NCI-H82 treated with DMSO at 0.1 percent for 48 hours (cell line): Measurements from ENCODE around the gene SLC25A11.
A peak's percentile ranks its signal among the peaks of the same experiment; 100 is the strongest.

Experiments
- DNase-seq: peaks from one replicate; lab custom pipeline; 2025; ENCODE audit not compliant: unreplicated experiment; lab: John Stamatoyannopoulos, UW

The SLC25A11 gene

DNA sequence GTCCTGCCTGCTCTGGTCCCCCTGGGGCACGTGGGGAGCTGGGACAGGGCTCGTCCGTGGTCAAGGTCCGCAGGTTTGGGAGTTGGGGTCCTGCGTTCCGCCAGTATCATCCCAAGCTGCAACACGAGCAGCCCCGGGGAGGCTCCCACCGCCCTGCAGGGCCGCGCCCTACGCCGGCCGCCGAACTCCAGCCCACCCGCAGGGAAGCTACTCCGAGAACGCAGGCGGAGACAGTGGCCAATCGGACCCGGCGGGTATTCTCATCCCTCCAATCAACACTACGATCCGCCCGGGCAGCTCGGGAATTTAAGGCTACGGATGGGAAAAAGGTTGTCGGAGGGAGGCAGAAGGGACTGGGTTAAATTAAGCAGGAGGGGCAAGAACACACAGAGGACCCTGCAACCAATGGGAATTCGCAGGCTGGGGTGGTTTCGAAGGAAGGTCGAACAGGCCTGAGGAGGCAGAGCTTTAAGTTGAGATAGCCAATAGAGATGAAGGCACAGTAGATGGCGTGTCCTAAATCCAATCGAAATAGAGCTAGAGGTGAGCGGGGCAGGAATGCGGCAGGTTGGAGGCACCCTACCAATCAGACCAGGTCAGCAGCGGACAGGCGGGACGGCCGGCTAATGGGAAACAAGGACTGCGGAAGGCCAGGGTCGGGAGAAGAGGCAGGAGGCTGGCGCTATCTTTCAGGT lies 27.1 kb upstream of the SLC25A11 start:
- peak; percentile 100 for DNase-seq

DNA sequence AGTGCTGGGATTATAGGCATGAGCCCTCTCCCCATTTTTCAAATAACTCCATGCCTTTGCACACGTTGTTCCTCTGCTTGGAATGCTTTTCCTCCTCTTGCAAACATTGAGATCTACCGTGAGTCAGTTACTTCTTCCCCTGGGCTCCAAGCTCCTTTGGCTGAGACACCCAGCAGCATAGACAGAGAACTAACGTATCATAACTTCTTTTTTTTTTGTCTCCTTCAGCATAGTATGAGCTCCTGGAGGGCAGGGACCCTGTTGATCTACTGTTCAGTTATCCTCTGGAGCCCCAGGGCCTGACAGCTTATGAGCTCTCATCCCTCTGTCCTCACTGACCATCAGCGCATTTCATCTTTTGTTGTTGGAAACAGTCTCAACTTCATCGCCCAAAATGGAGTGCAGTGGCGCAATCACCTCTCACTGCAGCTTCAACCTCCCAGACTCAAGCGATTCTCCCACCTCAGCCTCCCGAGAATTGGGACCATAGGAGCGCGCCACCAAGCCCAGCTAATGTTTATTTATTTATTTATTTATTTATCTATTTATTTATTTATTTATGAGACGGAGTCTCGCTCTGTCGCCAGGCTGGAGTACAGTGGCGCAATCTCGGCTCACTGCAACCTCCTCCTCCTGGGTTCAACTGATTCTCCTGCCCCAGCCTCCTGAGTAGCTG lies 25.6 kb upstream of the SLC25A11 start:
- no peak for DNase-seq

DNA sequence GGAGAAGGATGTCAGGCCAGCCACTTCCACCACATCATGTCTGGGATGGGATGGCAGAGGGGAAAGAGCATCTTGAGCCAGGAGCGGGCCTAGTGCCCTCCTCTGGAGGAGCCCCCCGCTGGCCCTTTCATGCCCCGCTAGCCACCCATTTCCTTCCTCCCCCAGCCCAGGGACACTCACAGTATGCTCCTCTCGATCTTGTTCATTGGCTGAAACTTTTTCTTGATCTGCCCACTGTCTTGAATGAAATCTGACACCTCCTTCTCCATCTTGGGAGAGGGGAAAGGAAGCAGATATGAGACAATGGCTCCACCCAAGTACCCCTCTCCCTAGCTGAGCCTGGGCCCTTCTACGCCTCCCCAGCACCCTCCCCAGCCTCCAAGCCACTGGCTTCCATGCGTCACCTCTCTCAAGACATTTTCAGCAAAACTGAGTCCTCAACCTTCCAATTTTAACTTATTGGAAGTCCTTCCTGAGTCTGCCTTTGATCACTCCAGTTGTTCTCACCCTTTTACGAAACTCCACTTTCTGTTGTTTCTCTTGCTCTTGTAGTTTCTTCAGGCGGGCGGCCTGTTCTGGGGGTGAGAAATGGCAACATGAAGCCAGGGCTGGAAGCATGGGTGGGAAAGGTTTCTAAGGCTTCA lies 20.6 kb upstream of the SLC25A11 start:
- DNase-seq: no peak

DNA sequence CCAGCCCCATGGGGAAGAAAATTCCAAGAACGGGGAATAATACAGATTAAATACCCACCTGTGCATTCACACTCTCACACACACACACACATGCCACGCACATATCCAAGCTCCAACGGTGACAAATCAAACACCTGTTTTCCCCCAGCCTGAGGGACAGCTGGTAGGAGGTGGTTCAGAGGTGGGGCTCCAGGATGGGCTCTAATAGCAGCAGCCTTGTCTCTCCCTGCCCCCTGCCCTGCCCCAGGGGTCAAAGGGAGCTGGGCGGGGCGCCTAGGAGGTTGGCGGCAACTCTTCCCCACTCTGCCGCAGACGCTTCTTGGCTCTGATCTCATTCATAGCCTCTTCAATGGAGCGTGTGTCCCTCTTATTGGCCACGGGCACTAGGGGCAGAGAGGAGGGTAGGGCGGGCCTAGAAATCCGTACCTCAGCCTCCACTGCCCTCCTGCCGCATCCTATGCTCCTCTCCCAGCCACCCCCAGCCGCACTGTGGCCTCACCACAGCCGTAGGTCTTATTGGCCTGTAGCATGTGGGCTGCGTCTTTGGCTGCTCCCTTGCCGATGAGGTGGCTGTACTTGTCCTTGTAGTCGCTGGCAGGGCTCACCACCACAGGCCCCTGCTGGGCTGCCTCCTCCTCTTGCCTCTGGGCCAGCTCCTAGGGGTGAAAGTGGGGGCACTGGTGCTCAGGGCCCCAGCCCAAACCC lies 19.6 kb upstream of the SLC25A11 start:
- no peak for DNase-seq

DNA sequence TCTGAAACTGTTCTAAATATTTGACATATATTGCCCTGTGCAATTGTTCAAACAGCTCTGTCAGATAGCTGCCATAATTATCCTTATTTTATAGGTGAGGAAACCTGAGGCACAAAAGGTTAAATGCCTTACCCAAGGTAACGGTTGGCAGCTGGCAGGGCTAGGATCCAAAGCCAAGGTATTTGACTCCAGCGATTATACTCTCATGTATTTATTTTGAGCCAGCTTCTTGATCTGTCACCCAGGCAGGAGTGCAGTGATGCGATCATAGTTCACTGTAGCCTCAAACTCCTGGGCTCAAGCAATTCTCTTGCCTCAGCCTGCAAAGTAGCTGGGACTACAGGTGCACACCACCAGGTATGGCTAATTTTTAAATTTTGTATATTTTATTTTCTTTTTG lies 18.3 kb upstream of the SLC25A11 start:
- no peak for DNase-seq

DNA sequence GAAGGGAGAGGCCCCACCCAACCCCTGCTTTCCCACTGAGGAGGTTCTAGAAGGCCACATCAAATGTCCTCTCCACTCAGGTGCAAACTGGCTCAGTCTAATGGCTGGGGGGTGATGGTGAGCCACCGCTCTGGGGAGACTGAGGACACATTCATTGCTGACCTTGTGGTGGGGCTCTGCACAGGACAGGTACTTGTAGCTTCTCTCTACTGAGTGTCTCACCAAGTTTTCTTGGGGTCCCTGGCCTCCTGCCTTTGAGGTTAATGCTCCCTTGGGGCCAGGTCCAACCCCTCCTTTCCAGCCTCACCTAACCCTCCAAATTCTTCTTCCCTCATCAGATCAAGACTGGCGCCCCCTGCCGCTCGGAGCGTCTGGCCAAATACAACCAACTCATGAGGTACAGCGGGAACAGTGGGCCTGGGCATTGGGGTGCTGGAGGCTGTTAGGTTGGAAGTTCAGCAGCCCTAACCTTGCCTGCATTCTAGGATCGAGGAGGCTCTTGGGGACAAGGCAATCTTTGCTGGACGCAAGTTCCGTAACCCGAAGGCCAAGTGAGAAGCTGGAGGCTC lies 16.7 kb upstream of the SLC25A11 start:
- DNase-seq: no peak

DNA sequence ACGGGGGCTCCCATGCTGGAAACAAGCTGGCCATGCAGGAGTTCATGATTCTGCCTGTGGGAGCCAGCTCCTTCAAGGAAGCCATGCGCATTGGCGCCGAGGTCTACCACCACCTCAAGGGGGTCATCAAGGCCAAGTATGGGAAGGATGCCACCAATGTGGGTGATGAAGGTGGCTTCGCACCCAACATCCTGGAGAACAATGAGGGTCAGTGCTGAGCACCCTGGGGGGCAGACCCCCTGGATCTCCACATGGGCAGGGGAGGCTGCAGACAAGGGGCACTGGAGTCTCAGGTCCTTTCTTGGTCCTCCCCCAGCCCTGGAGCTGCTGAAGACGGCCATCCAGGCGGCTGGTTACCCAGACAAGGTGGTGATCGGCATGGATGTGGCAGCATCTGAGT lies 15.2 kb upstream of the SLC25A11 start:
- DNase-seq: no peak

DNA sequence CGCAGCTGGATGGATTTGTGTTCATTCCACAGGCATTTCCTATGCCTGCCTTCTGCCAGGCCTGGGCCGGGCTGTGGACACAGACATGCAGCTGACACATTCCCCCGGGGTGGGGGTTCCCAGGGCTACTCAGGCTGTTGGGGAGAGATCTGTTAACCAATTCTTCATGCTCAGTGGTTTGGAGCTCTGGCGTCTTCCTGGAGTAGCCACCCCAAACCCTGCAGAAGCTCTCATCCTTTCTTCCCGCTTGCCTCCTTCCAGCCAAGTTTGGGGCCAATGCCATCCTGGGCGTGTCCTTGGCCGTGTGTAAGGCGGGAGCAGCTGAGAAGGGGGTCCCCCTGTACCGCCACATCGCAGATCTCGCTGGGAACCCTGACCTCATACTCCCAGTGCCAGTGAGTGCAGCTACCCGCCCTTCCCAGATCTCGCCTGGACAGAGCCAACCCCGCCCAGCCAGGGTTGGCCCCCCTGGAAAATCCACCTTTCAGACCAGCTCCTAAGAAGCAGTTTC lies 13.7 kb upstream of the SLC25A11 start:
- no peak for DNase-seq

DNA sequence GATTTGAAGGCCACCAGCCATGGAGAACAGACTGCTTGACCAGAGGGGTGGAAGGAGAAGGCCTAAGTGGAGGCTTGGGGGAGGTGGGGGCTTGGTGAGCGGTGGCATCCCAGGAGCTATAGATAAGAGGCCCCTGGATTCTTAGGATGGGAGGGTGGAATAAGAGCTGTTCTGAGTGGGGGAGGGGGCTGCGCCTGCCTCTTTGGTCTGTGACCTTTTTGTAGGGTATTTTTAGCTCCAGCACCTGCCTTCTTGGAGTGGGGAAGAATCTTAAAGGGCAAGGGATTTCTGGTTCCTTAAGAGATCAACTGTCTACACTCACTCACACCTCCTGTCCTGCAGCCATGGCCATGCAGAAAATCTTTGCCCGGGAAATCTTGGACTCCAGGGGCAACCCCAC lies 11.6 kb upstream of the SLC25A11 start:
- DNase-seq: no peak

DNA sequence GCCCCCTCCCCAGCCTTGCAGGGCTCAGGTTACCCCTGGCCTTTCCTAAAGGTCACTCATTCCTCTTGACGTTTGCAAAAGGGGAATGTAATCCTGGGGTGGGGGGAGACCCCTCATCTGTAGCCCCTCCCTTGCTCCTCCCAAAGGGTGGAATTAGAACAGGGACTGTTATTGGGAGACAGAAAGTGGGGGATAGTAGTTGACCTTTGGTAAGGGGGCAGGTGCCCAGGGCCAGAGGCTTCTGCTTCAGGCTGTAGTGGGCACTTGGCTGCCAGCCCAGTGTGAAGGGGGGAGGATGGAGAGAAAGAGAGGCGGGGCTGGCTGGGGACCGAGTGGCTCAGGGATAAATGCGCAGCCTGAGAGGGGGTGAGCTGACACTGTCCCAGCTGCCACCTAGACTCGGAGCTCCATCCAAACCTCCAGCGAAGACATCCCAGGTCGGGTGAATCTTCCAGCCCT lies 10.9 kb upstream of the SLC25A11 start, which contains the start of gene ENO3:
TSS of gene ENO3 (plus strand) at position 374 of the 459 bp plus-strand sequence. CDS start 711 bp downstream, outside the sequence.
- peak; percentile 79 for DNase-seq

DNA sequence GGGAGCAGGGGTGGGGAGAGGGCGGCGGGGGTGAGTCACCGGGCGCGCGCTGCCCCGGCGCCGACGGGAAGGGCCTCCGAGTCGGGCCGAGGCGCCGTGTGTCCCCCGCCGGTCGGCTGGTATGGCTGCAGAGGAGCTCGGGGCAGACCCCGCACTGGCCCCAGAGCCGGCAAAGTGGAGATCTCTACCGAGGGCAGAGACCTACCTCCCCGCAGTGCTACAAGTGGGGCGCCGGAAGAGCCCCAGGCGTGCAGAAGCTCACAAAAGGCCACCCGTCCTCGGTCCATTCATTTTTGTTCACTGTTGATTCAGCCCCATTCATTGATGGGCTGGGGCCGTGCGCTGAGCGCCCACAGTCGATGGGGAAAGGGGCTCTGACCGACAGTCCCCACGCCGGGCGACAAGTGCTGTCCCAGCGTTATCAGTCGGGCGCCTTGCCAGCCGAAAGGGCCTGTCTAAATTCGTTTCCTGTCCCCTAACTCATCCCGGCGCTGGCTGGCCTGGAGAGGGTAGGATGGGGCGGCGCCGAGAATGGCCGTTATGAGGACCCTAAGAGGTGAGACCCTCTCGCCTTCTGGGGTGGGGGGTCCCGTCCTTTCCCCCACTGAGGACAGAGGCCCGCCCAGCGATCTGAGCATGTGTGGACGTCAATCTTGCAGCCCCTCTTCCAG lies 10.4 kb upstream of the SLC25A11 start:
- no peak for DNase-seq

DNA sequence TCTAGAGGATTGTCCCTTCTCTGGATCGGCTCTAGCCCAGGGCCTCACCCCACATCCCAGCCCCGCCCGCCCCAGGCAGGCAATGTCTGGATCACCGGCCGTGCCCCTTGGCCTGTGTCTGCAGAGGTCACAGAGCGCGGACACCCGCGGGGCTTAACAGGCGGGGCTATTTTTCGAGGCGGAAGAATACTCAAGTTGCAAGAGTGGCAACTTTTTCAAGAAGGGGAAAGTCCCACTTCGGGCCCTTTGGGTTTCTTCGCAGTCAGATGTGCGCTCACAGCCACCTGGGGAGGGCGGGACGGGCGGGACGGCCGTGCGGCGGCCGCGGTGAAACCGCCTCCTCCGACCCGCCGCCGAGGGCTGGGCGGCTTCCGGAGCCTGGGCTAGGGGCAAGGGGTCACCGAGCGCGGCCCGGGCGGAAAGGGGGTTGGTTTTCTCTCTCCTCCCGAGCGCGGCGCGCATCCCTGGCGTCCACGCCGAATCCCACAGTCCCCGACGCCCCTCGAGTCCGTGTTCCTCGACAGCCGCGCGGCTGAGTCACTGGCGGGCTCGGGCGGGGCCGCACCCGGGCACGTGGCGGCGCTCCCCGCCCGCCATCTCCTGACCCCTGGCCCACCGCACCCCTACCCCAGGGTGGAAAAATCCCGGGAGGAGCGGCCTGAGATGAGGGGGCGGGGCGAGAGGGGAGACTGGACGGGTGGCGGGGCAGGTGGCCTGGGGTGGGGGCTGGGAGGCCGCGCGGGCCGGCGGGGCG lies 9.7 kb upstream of the SLC25A11 start:
- DNase-seq: peak; percentile 44

DNA sequence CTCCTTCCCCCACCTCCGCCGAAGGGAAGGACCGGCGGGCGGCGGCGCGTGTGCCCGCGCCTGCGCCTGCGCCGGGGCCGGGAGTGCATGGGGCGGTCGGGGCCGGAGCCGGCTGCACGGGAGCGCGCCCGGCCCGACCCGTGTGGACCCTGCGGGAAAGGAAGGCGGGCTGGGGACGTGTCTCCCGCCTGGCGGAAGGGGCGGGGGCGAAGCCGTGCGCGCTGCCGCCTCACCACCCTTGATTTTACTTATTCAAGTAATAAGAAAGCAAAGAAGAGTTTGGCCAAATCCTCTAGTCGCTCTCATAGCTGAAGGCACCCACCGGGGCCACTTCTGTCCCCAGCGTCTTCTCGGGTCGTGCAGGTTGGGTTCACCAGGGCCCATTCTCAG lies 9.1 kb upstream of the SLC25A11 start:
- peak; percentile 83 for DNase-seq

DNA sequence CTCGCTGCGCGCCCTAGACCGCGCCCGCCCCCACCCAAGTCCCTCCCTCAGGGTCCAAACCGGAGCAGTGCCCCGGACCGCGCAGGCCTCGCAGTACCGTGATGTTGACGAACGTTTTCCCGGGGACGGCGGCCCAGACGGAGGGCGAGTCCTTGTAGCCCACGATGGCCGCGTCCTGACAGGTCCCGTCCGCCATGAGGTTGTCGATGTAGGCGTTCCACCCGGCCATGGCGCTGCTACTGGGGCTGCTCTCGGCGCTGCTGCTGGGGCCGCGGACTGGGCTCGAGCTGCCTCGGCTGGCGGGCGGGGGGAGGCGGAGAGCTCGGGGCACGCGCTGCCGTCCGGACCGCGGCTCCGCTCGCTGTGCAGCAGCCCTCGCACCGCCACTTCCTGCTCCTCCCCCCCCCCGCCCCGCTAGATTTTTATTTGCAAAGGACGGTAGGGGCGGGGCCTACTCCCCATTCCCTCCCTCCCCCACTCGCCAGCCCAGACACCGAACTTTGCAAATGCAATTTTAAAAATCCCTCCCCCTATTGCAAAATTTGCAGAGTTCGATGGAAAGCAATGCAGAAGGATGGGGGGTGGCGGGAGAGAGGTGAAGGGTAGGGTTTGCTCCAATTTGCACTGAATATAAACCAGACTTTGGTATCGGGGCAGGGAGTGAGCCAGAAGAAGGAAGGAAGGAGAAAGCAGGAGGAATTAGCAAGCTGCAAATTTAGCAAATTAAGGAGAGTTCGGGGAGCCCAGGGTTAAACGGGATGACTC lies 8.5 kb upstream of the SLC25A11 start, which contains the start of gene PFN1:
TSS of gene PFN1 (minus strand) at position 365 of the 765 bp plus-strand sequence. CDS start at position 229, 136 bp downstream.
- peak; percentile 81 for DNase-seq

DNA sequence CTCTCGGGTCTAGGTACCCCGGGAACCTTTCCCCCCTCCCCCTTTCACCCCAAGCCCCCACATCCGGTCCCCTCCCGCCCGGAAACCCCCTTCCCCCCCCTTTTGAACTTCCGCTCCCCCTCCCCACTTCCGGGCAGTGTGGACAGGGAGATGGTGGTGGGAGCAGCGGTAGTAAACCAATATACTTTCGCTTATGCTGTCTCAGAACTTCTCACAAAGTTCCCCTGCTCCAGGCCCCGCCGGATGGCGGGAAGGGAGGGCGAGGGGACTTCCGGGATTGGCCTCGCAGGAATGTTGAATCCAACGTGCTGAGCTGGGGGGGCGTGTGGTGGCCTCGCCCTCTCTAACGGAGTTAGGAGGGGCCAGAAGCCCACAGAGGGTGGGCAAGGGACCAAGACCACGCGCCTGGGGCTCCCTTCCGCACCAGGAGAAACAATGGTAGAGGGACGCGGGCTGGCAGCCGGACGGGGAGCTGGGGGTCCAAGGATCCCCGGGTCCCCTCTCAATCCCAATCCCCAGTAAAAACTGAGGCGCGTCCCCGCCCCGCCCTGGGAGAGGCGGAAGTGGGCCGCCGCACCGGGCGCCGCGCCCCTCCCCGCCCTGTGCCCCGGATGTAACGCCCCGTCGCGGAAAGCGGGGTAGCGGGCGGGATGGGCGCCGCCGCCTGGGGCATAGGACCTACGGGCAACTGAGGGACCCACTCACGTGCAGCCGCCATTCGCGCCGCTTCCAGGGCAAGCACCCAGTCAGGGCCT lies 7.7 kb upstream of the SLC25A11 start:
- peak; percentile 28 for DNase-seq

DNA sequence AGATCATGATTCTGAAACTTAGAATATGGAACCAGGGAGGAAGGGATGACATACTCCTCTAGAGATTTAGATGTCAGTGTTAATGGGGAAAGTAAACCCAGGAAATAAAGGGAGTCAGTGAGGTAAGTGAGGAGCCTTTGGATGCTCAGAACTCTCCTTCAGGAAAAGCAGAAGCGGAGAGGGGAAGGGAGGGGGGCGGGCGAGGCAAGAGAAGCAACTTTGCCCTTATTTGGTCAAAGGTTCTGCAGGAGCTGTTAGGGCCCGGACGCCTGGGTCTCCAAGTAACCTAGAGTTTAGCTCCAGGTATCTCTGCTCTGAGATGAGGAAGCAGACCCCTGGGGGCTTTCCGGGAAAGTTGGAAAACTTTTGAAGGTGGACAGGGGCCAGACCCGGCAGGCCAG lies 7.2 kb upstream of the SLC25A11 start:
- no peak for DNase-seq

DNA sequence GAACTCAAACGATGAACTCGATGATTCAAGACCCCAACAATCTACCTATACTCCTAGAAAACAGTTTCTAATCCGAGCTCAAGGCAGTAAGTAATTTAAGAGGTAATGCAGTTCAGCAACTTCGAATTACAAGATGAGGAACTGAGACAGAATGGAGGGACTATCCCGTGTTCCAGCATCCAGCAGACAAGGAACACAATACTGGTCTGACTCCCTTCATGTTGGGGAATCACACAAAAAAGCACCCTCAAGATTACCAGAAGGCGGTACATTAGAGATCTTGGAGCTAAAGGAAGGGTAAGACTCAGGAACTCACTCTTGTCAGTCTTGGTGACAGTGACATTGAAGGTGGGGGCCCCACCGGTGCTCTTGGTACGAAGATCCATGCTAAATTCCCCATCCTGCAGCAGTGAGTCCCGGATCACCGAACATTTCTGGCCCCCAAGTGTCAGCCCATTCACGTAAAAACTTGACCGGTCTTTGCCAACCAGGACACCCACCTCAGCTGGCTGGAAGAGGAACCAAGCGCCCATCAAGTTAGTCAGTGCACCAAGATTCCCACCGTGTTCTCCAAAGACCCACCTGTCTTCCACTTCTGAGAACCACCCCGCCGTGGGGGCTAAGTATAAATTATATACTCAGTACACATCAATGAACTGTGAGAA lies 6.6 kb upstream of the SLC25A11 start:
- no peak for DNase-seq

DNA sequence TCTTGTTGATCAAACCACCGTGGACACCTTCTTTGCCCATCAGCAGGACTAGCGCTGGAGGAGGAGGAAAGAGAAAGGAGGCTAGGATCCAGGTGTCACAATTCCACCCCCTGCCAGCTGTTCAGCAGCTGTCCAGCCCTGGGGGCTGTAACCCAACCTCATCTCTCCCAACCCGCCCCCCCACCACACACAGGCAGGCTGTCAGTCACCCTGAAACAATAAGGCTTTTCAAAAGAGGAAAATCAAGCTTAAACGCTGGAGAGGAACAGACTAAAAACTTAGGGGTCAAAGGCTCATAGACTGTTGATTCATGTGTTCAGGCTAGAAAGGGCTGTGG lies 6.1 kb upstream of the SLC25A11 start:
- DNase-seq: no peak
